C4-2B (cell line): ENCODE data around the gene ZBTB49.
"Not testable (repeated sequence)": the region's sequence is repeated elsewhere in the genome, so short reads cannot be mapped to it uniquely, and the experiment has no call there.

ENCODE experiments used
- CTCF ChIP-seq: fragments of 450-650 bp; conservative IDR thresholded peaks from 2 replicates; pipeline ENCODE4 v1.5.1; 2017; ENCODE audit warnings: mild to moderate bottlenecking
- ZFX ChIP-seq: fragments of 450-650 bp; IDR thresholded peaks from 2 replicates; pipeline ENCODE4 v1.6.1; 2017

- not testable (repeated sequence) for TF ChIP-seq CTCF, ZFX
Measured at GRCh38 chr4:4249342-4249741, 40.7 kb upstream of the ZBTB49 start.
